WTC11 (cell line): ENCODE measurements around the gene ABCC3. TPM values are rescaled to one million over a fixed set of nuclear protein-coding genes. Genes with fewer than 3 reads are reported as not detected.

Experiments
- ATAC-seq: fragments of 200-7000 bp; cut with Tn5 transposase; 2 replicates; pipeline ENCODE4 v1.10.0; 2021; ENCODE audit warnings: mild to moderate bottlenecking, moderate library complexity
- CTCF ChIA-PET: fragments of 300-600 bp; sonication (Branson Sonifier 250); formaldehyde crosslinking; loops from one replicate; lab custom pipeline; 2021; ENCODE audit warnings: antibody characterized with exemption; lab: Charles Lee
- POLR2A ChIA-PET: fragments of 350-600 bp; sonication (Branson Sonifier 250); formaldehyde crosslinking; loops from one replicate; lab custom pipeline; 2021; ENCODE audit warnings: antibody characterized with exemption; lab: Charles Lee
- DNase-seq: peaks from one replicate; pipeline ENCODE4 v3.0.0; 2021; ENCODE audit warnings: low spot score
- H3K27ac Mint-ChIP-seq: 2 replicates; pipeline ENCODE4 v1.8.0; 2021; ENCODE audit warnings: mixed read lengths
- H3K27me3 Mint-ChIP-seq: 2 replicates; pipeline ENCODE4 v1.8.0; 2021; ENCODE audit warnings: low read depth, mild to moderate bottlenecking, moderate library complexity, mixed read lengths
- H3K36me3 Mint-ChIP-seq: 2 replicates; pipeline ENCODE4 v1.8.0; 2021; ENCODE audit warnings: mixed read lengths
- H3K4me1 Mint-ChIP-seq: 2 replicates; pipeline ENCODE4 v1.8.0; 2022; ENCODE audit warnings: mixed read lengths
- H3K4me3 Mint-ChIP-seq: 2 replicates; pipeline ENCODE4 v1.8.0; 2021; ENCODE audit warnings: mild to moderate bottlenecking, moderate library complexity, mixed read lengths
- H3K9me3 Mint-ChIP-seq: 2 replicates; pipeline ENCODE4 v1.8.0; 2021; ENCODE audit warnings: mixed read lengths
- AFF4 ChIP-seq: sonication (generic); formaldehyde crosslinking; IDR thresholded peaks from 2 replicates; pipeline ENCODE4 v1.8.1; 2023; ENCODE audit warnings: mild to moderate bottlenecking, missing genetic modification reagents, borderline replicate concordance
- ATF1 ChIP-seq: sonication (generic); formaldehyde crosslinking; IDR thresholded peaks from 2 replicates; pipeline ENCODE4 v1.8.1; 2023; ENCODE audit warnings: mild to moderate bottlenecking, moderate library complexity, missing genetic modification reagents
- ATF2 ChIP-seq: sonication (generic); formaldehyde crosslinking; IDR thresholded peaks from 2 replicates; pipeline ENCODE4 v1.8.1; 2022; ENCODE audit warnings: low read depth, missing genetic modification reagents, borderline replicate concordance
- CREM ChIP-seq: sonication (generic); formaldehyde crosslinking; IDR thresholded peaks from 2 replicates; pipeline ENCODE4 v1.8.1; 2022; ENCODE audit warnings: mild to moderate bottlenecking, missing genetic modification reagents, moderate library complexity
- ELF4 ChIP-seq: sonication (generic); formaldehyde crosslinking; IDR thresholded peaks from 2 replicates; pipeline ENCODE4 v1.8.1; 2022; ENCODE audit warnings: low read depth, mild to moderate bottlenecking, moderate library complexity, missing genetic modification reagents
- ESRRA ChIP-seq: sonication (generic); formaldehyde crosslinking; IDR thresholded peaks from 2 replicates; pipeline ENCODE4 v1.8.1; 2022; ENCODE audit warnings: mild to moderate bottlenecking, missing genetic modification reagents, borderline replicate concordance
- FOXP1 ChIP-seq: sonication (generic); formaldehyde crosslinking; IDR thresholded peaks from 2 replicates; pipeline ENCODE4 v1.8.0; 2022; ENCODE audit warnings: missing genetic modification reagents, mild to moderate bottlenecking, moderate library complexity, borderline replicate concordance
- GABPB1 ChIP-seq: sonication (generic); formaldehyde crosslinking; IDR thresholded peaks from 2 replicates; pipeline ENCODE4 v1.8.1; 2023; ENCODE audit warnings: mild to moderate bottlenecking, missing genetic modification reagents
- GTF2I ChIP-seq: fragments of 250-450 bp; sonication (Bioruptor Pico); conservative IDR thresholded peaks from 2 replicates; pipeline ENCODE4 v1.4.0; 2021; ENCODE audit warnings: mild to moderate bottlenecking
- HMGXB4 ChIP-seq: sonication (generic); formaldehyde crosslinking; IDR thresholded peaks from 2 replicates; pipeline ENCODE4 v1.8.1; 2023; ENCODE audit warnings: mild to moderate bottlenecking, moderate library complexity, missing genetic modification reagents
- JAZF1 ChIP-seq: fragments of 250-450 bp; sonication (Bioruptor Pico); IDR thresholded peaks from 2 replicates; pipeline ENCODE4 v1.9.0; 2021; ENCODE audit warnings: moderate library complexity, mild to moderate bottlenecking, inconsistent platforms
- KAT7 ChIP-seq: sonication (generic); formaldehyde crosslinking; IDR thresholded peaks from 2 replicates; pipeline ENCODE4 v1.8.1; 2023; ENCODE audit warnings: missing genetic modification reagents, mild to moderate bottlenecking, borderline replicate concordance
- MXD4 ChIP-seq: fragments of 250-450 bp; sonication (Bioruptor Pico); IDR thresholded peaks from 2 replicates; pipeline ENCODE4 v1.8.0; 2021; ENCODE audit warnings: mild to moderate bottlenecking, moderate library complexity, borderline replicate concordance
- NFYB ChIP-seq: sonication (generic); formaldehyde crosslinking; conservative IDR thresholded peaks from 2 replicates; pipeline ENCODE4 v1.8.0; 2022; ENCODE audit warnings: low read depth, missing genetic modification reagents
- OVOL2 ChIP-seq: fragments of 250-450 bp; sonication (Bioruptor Pico); IDR thresholded peaks from 2 replicates; pipeline ENCODE4 v1.9.0; 2021; ENCODE audit warnings: mild to moderate bottlenecking, borderline replicate concordance
- RORB ChIP-seq: fragments of 250-450 bp; sonication (Bioruptor Pico); IDR thresholded peaks from 2 replicates; pipeline ENCODE4 v1.9.0; 2021; ENCODE audit warnings: mild to moderate bottlenecking
- SOX15 ChIP-seq: fragments of 250-450 bp; sonication (Bioruptor Pico); IDR thresholded peaks from 2 replicates; pipeline ENCODE4 v1.9.0; 2021; ENCODE audit warnings: mild to moderate bottlenecking
- TP53 ChIP-seq: sonication (generic); formaldehyde crosslinking; IDR thresholded peaks from 2 replicates; pipeline ENCODE4 v1.8.1; 2023; ENCODE audit warnings: mild to moderate bottlenecking, missing genetic modification reagents
- ZNF138 ChIP-seq: sonication (generic); formaldehyde crosslinking; conservative IDR thresholded peaks from 2 replicates; pipeline ENCODE4 v1.8.1; 2022; ENCODE audit warnings: mild to moderate bottlenecking, moderate library complexity, missing genetic modification reagents
- ZNF263 ChIP-seq: sonication (generic); formaldehyde crosslinking; IDR thresholded peaks from 2 replicates; pipeline ENCODE4 v1.8.1; 2022; ENCODE audit warnings: low read depth, mild to moderate bottlenecking, moderate library complexity, missing genetic modification reagents
- ZNF281 ChIP-seq: sonication (generic); formaldehyde crosslinking; IDR thresholded peaks from 2 replicates; pipeline ENCODE4 v1.8.0; 2023; ENCODE audit warnings: mild to moderate bottlenecking, missing genetic modification reagents
- ZNF671 ChIP-seq: fragments of 250-450 bp; sonication (Bioruptor Pico); IDR thresholded peaks from 2 replicates; pipeline ENCODE4 v1.8.0; 2021; ENCODE audit warnings: mild to moderate bottlenecking
- total RNA-seq: library from RNA; stranded (reverse); gene quantifications from 3 replicates; pipeline ENCODE4 v1.2.3, GENCODE V29; 2021
- TF ChIP-seq, protein P1 (sequence below): fragments of 250-450 bp; sonication (Bioruptor Pico); IDR thresholded peaks from 2 replicates; pipeline ENCODE4 v1.9.0; 2021; ENCODE audit warnings: moderate library complexity, mild to moderate bottlenecking, inconsistent platforms, borderline replicate concordance

The ABCC3 gene
- total RNA-seq, 1 experiment from 2014 or later = 0.92 TPM

DNA sequence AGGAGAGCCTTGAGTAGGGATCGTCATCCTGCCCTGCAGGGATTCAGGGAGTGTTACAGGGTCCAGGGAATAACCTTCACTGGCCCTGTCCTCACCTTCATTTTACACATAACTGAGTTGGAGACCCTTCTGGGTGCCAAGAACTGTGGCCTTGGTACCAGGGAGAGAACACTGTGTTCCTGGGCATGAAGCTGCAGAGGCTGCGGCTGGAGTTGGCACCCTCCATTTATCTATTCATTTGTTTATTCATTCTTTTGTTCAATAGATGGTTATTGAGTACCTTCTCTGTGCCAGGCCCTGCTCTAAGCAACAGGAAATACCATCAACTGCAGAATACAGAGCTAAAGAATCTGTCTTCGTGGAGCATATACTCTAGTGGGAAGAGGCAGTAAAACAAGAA, 6.7 kb downstream of the ABCC3 start:
- Mint-ChIP-seq H3K27me3 (peaks cover 14% of the 10 kb centered on the region), H3K4me1 (peaks cover 6% of the 10 kb centered on the region), H3K36me3 (no peaks in the 10 kb centered on the region), H3K27ac (no peak overlapping the region), H3K4me3 (no peak overlapping the region), H3K9me3 (no peaks in the 10 kb centered on the region)
- ChIA-PET POLR2A (interaction anchor here (1.1 kb wide), 1 partner anchor 28 kb away, joined by 3 read pairs; no protein-coding TSS in a partner anchor), CTCF (interaction anchor here (0.8 to 8.8 kb wide), 7 partner anchors 11 to 169 kb away, joined by 3 to 82 read pairs (median 4); no protein-coding TSS in a partner anchor)
- TF ChIP-seq TP53 (CRISPR knock-in tag) (no peak), ZNF671 (CRISPR knock-in tag) (no peak), ATF2 (CRISPR knock-in tag) (no peak), SOX15 (CRISPR knock-in tag) (no peak), ELF4 (CRISPR knock-in tag) (no peak), HMGXB4 (CRISPR knock-in tag) (no peak)
- ATAC-seq (no peak), DNase-seq (no peak)

DNA sequence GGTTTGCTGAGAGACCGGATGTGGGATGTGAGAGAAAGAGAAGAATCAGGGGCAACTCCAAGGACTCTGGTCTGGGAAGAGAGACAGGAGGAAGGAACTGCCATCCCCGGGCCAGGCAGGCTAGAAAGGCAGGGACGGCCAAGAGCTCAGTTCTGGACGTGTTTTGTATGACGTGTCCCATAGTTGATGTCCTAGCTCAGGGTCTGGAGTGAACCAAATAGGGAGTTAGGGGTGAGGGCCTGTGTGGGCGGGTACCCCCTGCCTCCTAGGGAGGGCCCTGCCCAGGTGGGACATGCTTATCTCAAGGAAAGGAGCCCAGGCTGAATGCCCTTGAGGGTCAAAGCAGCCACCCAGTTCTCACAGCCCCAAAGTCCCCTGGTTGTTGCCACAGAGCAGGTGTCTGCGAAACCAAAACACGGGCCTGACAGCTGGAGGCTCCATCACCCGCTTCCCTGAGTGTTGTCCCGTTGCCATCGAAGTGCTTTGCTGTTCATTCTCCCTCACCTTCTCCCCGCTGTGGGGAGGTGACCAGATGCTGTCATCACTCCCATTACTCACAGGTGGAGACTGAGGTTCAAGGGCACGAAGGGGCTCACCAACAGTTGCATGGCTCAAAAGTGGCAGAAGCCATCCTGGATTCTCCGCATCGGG, 7.5 kb downstream of the ABCC3 start:
- no peaks in the 10 kb centered on the region for H3K9me3 Mint-ChIP-seq
- H3K27me3 Mint-ChIP-seq = peaks cover 7% of the 10 kb centered on the region; the same call in 1 of the 2 replicates
- no peak for ATAC-seq
- POLR2A ChIA-PET = interaction anchor here (0.7 to 1.1 kb wide), 2 partner anchors 27 to 201 kb away, joined by 3 to 4 read pairs; no protein-coding TSS in a partner anchor
- DNase-seq = no peak
- TF ChIP-seq RORB (no peak), ZNF263 (CRISPR knock-in tag) (no peak), MXD4 (CRISPR knock-in tag) (no peak), ZNF281 (no peak), ATF1 (no peak), OVOL2 (CRISPR knock-in tag) (no peak), KAT7 (CRISPR knock-in tag) (no peak), ESRRA (no peak), AFF4 (CRISPR knock-in tag) (no peak), CREM (no peak), NFYB (no peak), ZNF138 (CRISPR knock-in tag) (no peak), ELF4 (CRISPR knock-in tag) (no peak), FOXP1 (no peak), JAZF1 (no peak), GABPB1 (CRISPR knock-in tag) (no peak), GTF2I (no peak)
- TF ChIP-seq, protein P1, sequence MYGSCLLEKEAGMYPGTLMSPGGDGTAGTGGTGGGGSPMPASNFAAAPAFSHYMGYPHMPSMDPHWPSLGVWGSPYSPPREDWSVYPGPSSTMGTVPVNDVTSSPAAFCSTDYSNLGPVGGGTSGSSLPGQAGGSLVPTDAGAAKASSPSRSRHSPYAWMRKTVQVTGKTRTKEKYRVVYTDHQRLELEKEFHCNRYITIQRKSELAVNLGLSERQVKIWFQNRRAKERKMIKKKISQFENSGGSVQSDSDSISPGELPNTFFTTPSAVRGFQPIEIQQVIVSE = no peak
- peaks cover 6% of the 10 kb centered on the region for H3K4me1 Mint-ChIP-seq
- H3K4me3 Mint-ChIP-seq = no peak overlapping the region
- CTCF ChIA-PET = interaction anchor here (0.8 to 8.8 kb wide), 3 partner anchors 12 to 170 kb away, joined by 3 to 82 read pairs (median 12); no protein-coding TSS in a partner anchor
- no peaks in the 10 kb centered on the region for H3K36me3 Mint-ChIP-seq
- H3K27ac Mint-ChIP-seq = no peak overlapping the region
